HG03196 (cell line): Measurements from ENCODE around the gene NAALADL2.
"Not testable (repeated sequence)": the region's sequence is repeated elsewhere in the genome, so short reads cannot be mapped to it uniquely, and the experiment has no call there.

Experiments
- ATAC-seq: cut with Tn5 transposase; IDR thresholded peaks from one replicate; pipeline ENCODE4 v1.9.1; 2021; ENCODE audit not compliant: unreplicated experiment

The NAALADL2 gene

DNA sequence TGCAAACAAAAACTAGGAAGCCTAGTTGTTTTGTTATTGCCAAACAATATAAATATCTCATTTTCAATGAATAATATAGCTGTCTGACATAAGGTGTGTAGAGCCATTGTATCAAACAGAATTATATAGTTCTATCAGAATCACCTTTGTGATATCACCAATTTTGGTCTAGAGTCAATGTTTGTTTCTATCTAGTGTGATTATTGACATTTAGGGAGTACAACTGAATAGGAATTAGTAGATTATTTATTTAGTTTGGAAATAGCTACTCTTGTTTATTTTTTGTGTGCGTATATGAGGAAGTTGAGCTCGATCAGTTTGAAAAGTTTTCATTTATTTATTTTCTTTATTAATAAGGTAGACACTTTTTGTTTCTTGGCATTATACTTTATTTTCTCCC is 389.7 kb downstream of the NAALADL2 start:
- ATAC-seq: no peak

DNA sequence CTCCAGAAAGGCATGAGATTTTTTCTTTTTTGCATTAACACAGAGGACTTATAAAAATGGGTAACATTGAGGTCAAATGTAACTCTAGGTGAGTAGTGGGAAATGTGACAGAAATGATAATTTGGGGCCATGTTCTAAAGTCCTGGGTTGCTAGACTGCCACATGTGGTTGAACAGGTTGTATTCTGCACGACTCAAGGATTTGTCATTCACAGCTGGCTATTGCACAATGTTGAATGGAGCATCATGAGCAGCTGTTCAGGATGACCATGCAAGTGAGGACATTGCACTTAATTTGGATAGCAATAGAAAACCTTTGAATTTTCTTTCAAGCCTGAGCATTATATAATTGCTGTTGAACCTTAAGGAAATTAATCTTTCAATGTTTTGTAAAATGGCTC is 396.6 kb downstream of the NAALADL2 start:
- ATAC-seq: no peak

- ATAC-seq: no peak
Measured at GRCh38 chr3:175257123-175257522, 398.0 kb downstream of the NAALADL2 start.

- no peak for ATAC-seq
Measured at GRCh38 chr3:175258763-175259162, 399.6 kb downstream of the NAALADL2 start.

GRCh38 chr3:175260145-175260794 is 401.1 kb downstream of the NAALADL2 start:
- no peak for ATAC-seq

GRCh38 chr3:175266478-175266877 is 407.3 kb downstream of the NAALADL2 start:
- ATAC-seq: no peak

- ATAC-seq: no peak
Measured at GRCh38 chr3:175267121-175267531, 408.0 kb downstream of the NAALADL2 start.

- no peak for ATAC-seq
Measured at GRCh38 chr3:175267561-175267960, 408.4 kb downstream of the NAALADL2 start.

DNA sequence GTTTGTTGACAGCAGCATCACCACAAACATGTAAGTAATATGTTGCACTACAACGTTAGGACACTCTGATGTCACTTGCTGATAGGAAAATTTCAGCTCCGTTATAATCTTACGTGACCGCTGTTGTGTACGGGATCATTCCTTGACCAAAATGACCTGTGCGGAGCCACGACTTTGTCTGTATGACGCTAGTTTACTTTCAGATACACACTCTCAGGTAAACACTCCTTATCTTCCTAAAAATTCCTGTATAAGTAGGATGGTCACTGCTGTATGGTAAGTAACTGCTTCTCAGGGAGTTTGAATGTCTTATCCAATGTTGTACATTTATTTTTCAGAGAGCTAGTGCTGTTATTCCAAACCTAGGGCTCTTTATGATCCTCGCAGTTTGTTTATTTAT is 410.3 kb downstream of the NAALADL2 start:
- ATAC-seq: no peak

DNA sequence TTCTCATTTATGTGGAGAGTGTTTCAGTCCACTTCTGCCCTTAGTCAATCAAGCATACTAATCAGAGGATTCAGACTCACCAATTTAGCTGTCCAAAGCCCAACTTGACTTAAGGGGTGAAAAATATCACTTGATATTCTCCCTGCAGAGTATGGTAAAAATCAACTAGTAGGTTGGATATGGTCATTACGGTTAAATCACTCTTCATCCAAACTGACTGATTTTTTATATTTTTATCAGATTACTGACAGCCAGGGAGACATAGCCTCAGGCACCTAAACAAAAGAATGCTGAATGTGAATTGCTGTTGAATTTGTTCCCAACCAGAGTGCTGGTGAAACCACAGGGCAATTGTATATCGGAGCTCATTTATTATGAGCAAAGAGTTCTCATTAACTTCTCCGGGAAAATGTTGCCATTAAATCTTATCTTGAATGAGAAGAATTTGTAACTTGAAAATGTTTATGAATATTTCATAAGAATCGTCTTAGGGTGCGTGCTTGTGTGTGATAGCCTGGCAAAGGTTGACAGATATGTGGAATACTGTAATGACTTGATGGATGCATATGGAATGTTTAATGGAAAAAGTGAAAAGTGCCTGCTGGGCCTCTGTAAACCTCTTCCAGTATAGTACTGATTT is 411.2 kb downstream of the NAALADL2 start:
- no peak for ATAC-seq

DNA sequence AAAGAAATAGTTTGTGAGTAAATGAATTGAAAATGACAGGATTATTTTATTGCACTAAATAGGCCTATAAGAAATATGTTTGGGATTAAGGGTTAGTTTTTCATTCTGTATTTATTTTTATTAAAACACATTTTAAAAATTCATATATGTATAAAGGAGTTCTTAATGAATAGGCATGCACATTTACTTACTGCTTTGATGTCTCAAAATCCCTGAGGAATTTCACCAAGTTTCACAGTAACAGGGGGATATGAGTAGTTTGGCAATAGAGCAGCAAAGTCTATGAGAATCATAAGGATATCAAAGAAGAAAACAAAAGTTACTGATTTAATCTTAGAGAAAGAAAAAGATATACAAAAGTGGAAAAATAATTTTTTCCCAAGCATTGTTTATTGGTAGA is 411.7 kb downstream of the NAALADL2 start:
- ATAC-seq: no peak

DNA sequence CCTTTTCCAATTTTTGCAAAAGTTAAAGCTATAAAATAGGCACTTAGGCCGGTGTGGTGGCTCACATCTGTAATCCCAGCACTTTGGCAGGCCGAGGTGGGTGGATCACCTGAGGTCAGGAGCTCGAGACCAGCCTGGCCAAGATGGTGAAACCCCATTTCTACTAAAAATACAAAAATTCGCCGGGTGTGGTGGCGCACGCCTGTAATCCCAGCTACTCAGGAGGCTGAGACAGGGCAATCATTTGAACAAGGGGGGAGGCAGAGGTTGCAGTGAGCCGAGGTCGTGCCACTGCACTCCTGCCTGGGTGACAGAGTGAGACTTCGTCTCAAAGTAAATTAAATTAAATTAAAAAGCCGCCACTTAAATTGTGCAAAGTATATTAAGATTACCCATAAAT is 412.3 kb downstream of the NAALADL2 start:
- ATAC-seq: not testable (repeated sequence)

- ATAC-seq: no peak
Measured at GRCh38 chr3:175272392-175272791, 413.3 kb downstream of the NAALADL2 start.

- ATAC-seq: no peak
Measured at GRCh38 chr3:175273573-175273972, 414.4 kb downstream of the NAALADL2 start.

DNA sequence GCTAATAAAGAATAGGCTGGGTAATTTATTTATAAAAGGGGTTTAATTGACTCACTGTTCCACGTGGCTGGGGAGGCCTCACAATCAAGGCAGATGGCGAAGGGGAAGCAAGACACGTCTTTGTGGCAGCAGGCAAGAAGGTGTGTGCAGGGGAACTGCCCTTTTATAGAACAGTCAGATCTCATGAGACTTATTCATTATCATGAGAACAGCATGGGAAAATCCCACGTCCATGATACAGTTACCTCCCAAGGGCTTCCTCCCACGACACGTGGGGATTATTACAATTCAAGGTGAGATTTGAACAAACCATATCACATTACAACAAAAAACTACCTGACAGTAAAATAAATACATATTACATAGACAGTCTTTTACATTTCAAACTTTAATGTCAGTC is 414.9 kb downstream of the NAALADL2 start:
- peak; percentile 88 for ATAC-seq

DNA sequence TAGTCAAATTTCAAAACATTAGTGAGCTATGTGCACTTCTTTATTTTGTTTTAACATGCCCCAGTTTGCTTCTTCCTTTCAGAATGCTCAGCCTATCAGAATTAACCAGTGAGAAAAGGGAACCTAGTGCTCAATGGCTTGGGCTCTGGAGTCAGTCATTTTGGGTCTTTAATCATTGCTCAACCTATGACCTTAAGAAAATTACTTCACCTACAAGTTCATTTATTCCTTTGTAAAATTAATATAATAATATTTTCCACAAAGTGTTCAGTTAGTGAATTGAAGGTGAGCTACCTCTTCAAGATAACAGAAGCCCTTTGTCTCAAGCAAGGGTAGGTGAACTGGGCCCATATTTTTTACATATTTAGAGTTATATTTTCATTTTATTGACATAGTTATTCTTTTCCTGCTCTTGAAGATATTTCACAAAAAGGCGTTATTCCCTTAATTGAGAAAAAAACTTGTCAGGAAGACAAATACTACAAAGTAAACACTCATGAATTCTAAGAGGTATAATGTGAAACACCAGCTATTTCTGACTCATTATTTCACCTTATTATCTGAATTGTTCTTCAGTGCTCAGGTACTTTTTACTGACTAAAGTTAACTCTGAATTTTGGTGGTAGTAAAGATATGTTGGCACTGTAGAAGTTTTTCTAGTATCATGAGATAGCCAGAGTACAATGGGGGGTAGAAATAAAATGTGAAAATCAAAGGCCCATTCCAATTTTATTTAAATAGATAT is 415.5 kb downstream of the NAALADL2 start:
- ATAC-seq: peak; percentile 53

DNA sequence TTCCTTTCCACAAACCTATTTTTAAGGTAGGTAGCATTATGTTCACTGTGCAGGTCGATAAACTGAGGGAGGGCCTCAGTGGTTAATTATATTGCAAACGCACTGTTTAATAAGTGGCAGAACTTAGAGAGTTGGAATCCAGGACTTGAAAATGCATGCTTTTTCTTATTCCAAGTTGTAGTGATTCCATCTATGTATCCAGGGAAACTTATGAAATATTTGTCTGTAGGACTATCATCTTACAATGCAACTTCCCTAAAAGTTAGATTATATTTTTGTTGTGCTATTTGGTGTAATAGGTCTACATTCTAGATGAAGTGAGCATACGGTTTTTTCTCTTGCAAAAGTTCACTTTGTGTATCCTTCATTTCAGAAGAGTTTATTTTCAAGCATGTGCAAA is 419.5 kb downstream of the NAALADL2 start:
- no peak for ATAC-seq

GRCh38 chr3:175279457-175279856 is 420.3 kb downstream of the NAALADL2 start:
- no peak for ATAC-seq

DNA sequence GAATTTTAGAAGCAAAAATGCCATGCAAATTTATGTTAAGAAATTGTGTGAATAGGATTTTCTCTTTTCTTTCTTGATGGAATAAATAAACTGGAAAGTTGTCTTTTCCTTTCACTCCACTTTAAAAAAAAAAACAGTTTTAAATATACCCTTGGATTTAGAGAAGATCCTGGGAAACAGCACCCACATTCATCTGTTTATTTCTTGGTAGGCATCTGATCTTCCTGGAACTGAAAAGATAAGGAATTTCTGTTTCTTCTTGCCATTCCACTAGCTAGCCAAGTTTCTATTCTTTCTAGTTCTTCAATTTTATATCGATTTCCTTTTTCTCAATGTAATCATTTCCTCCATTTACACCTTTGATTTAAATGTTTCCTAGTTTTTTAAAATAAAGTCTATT is 420.8 kb downstream of the NAALADL2 start:
- ATAC-seq: no peak

GRCh38 chr3:175287361-175287963 is 428.3 kb downstream of the NAALADL2 start:
- peak; percentile 99 for ATAC-seq

- no peak for ATAC-seq
Measured at GRCh38 chr3:175288621-175289020, 429.5 kb downstream of the NAALADL2 start.

DNA sequence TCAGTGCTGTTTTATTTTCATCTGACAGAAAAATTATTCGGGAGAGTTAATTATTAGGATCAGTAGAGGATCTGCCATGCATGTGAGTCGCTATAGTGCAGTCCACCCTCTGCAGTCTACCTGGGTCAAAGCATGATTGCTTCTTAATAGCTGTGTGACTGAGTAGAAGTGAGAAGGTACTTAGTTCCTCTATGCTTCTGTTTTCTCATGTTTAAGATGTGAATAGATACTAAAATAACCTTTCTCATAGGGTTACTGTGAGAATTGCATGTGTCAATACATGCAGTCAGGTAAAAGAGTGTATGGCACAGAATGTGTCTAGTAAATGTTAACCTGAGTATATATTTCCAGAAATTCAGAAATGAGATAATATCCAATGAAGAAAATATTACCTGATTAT is 435.7 kb downstream of the NAALADL2 start:
- no peak for ATAC-seq
